Kidney glomerular epithelial cell (primary cell): Measurements from ENCODE around the gene COPS6.

ENCODE experiments used
- DNase-seq: peaks from one replicate; lab custom pipeline; 2025; lab: John Stamatoyannopoulos, UW

Gene COPS6

GRCh38 chr7:100088621-100089457 lies at the start of gene COPS6:
TSS of gene COPS6 (plus strand) at chr7:100088969. CDS start at chr7:100088991, 22 bp downstream.
- peak; percentile 50 for DNase-seq

GRCh38 chr7:100040575-100040974 lies 48.2 kb upstream of the COPS6 start:
- DNase-seq = no peak

- no peak for DNase-seq
Observed at GRCh38 chr7:100044718-100045117, 44.1 kb upstream of the COPS6 start.

- no peak for DNase-seq
Observed at GRCh38 chr7:100048680-100049079, 40.1 kb upstream of the COPS6 start.

GRCh38 chr7:100049441-100050291 lies 39.1 kb upstream of the COPS6 start, which contains the start of gene ZSCAN21:
TSS of gene ZSCAN21 (plus strand) at chr7:100049774. CDS start at chr7:100057007, 7,233 bp downstream.
- peak; percentile 71 for DNase-seq

GRCh38 chr7:100051611-100052010 lies 37.2 kb upstream of the COPS6 start:
- DNase-seq = no peak

GRCh38 chr7:100053215-100053614 lies 35.6 kb upstream of the COPS6 start:
- peak; percentile 16 for DNase-seq

- DNase-seq = no peak
Observed at GRCh38 chr7:100057006-100057405, 31.8 kb upstream of the COPS6 start.

GRCh38 chr7:100059251-100059739 lies 29.5 kb upstream of the COPS6 start:
- no peak for DNase-seq

- no peak for DNase-seq
Observed at GRCh38 chr7:100061518-100062193, 27.1 kb upstream of the COPS6 start.

- no peak for DNase-seq
Observed at GRCh38 chr7:100063376-100063775, 25.4 kb upstream of the COPS6 start.

GRCh38 chr7:100064162-100064561 lies 24.6 kb upstream of the COPS6 start:
- DNase-seq = no peak

- no peak for DNase-seq
Observed at GRCh38 chr7:100065452-100066186, 23.1 kb upstream of the COPS6 start.

GRCh38 chr7:100066953-100067352 lies 21.8 kb upstream of the COPS6 start:
- no peak for DNase-seq

- no peak for DNase-seq
Observed at GRCh38 chr7:100069991-100070390, 18.8 kb upstream of the COPS6 start.

GRCh38 chr7:100071018-100071723 lies 17.6 kb upstream of the COPS6 start:
- DNase-seq = no peak

GRCh38 chr7:100072462-100072861 lies 16.3 kb upstream of the COPS6 start:
- no peak for DNase-seq

- DNase-seq = no peak
Observed at GRCh38 chr7:100074841-100075240, 13.9 kb upstream of the COPS6 start.

- no peak for DNase-seq
Observed at GRCh38 chr7:100075418-100075817, 13.4 kb upstream of the COPS6 start.

GRCh38 chr7:100077205-100077604 lies 11.6 kb upstream of the COPS6 start:
- no peak for DNase-seq
